ENCODE data around the gene SDCCAG8.

- no peak for TF ChIP-seq POLR2A (IDR thresholded peaks at IDR 0.05; ENCODE audit: low read length)
- no peak for TF ChIP-seq GATA1 (IDR thresholded peaks at IDR 0.05; ENCODE audit: low read depth, low read length)
Measured at GRCh38 chr1:243341074-243341473, 85.2 kb downstream of the SDCCAG8 start.

Data from erythroblast (primary cell).